ENCODE data around the gene TAX1BP3.
A peak's percentile ranks its signal among the peaks of the same experiment; 100 is the strongest.

TAX1BP3 gene

DNA sequence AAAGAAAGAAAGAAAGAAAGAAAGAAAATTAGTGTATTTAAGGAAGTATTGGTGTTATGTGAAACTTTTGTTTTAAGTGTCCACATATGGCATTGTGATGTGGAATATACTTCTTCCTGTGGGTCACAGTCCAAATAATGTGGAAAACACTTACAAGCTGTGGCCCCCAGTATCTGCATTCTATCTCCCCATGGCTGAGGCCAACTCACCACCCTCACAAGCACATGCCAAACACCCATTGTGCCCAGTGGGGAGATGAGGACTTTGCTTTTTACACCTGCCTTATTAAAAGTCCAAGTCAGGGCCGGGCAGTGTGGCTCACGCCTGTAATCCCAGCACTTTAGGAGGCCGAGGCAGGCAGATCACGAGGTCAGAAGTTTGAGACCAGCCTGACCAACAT is 31.6 kb upstream of the TAX1BP3 start:
- no peak for DNase-seq (ENCODE audit: low read depth in 1 of 2, low spot score in 1 of 2)
- no peak for TF ChIP-seq POLR2AphosphoS5 (IDR thresholded peaks at IDR 0.05; ENCODE audit: low read depth)
- TF ChIP-seq SPI1 (IDR thresholded peaks at IDR 0.05; ENCODE audit: borderline replicate concordance, low read depth): no peak
- TF ChIP-seq, protein P1, sequence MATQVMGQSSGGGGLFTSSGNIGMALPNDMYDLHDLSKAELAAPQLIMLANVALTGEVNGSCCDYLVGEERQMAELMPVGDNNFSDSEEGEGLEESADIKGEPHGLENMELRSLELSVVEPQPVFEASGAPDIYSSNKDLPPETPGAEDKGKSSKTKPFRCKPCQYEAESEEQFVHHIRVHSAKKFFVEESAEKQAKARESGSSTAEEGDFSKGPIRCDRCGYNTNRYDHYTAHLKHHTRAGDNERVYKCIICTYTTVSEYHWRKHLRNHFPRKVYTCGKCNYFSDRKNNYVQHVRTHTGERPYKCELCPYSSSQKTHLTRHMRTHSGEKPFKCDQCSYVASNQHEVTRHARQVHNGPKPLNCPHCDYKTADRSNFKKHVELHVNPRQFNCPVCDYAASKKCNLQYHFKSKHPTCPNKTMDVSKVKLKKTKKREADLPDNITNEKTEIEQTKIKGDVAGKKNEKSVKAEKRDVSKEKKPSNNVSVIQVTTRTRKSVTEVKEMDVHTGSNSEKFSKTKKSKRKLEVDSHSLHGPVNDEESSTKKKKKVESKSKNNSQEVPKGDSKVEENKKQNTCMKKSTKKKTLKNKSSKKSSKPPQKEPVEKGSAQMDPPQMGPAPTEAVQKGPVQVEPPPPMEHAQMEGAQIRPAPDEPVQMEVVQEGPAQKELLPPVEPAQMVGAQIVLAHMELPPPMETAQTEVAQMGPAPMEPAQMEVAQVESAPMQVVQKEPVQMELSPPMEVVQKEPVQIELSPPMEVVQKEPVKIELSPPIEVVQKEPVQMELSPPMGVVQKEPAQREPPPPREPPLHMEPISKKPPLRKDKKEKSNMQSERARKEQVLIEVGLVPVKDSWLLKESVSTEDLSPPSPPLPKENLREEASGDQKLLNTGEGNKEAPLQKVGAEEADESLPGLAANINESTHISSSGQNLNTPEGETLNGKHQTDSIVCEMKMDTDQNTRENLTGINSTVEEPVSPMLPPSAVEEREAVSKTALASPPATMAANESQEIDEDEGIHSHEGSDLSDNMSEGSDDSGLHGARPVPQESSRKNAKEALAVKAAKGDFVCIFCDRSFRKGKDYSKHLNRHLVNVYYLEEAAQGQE (IDR thresholded peaks at IDR 0.05; ENCODE audit: insufficient replicate concordance, low read depth): no peak
- TF ChIP-seq, protein P2, sequence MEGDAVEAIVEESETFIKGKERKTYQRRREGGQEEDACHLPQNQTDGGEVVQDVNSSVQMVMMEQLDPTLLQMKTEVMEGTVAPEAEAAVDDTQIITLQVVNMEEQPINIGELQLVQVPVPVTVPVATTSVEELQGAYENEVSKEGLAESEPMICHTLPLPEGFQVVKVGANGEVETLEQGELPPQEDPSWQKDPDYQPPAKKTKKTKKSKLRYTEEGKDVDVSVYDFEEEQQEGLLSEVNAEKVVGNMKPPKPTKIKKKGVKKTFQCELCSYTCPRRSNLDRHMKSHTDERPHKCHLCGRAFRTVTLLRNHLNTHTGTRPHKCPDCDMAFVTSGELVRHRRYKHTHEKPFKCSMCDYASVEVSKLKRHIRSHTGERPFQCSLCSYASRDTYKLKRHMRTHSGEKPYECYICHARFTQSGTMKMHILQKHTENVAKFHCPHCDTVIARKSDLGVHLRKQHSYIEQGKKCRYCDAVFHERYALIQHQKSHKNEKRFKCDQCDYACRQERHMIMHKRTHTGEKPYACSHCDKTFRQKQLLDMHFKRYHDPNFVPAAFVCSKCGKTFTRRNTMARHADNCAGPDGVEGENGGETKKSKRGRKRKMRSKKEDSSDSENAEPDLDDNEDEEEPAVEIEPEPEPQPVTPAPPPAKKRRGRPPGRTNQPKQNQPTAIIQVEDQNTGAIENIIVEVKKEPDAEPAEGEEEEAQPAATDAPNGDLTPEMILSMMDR (IDR thresholded peaks at IDR 0.05; ENCODE audit: insufficient read depth, low read length): no peak
- no peak for TF ChIP-seq GABPA (IDR thresholded peaks at IDR 0.05; ENCODE audit: low read depth)
- no peaks in the 10 kb centered on the region for H3K27me3 ChIP-seq (ENCODE audit: insufficient read depth, poor library complexity, severe bottlenecking)
- no peak overlapping the region for H3K4me3 ChIP-seq (replicated peaks; ENCODE audit: insufficient read depth, low read length)
- no peak overlapping the region for H3K27ac ChIP-seq (replicated peaks)

DNA sequence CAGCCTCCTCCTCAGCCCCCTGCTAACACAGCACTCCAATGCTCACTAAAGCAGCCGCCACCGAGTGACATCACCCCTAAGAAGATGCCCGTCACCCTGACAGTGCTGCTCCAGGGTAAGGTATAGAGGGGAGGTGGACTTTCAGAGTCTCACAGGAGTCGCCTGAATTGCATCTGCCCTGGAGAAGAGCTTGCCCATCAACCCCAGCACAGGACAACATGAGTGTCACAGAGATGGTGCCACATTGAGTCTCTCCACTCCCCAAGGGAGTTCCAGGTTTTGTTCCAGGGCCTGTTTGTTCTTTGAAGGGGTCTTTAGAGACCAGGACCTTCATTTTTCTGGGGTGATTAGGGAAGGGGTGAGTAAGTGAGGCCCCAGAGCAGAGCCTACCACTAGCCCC is 29.8 kb upstream of the TAX1BP3 start:
- TF ChIP-seq GABPA (IDR thresholded peaks at IDR 0.05; ENCODE audit: low read depth): no peak
- H3K4me3 ChIP-seq (replicated peaks; ENCODE audit: insufficient read depth, low read length): no peak overlapping the region
- DNase-seq (ENCODE audit: low read depth in 1 of 2, low spot score in 1 of 2): no peak
- no peak overlapping the region for H3K27ac ChIP-seq (replicated peaks)
- H3K27me3 ChIP-seq (ENCODE audit: insufficient read depth, poor library complexity, severe bottlenecking): no peaks in the 10 kb centered on the region

DNA sequence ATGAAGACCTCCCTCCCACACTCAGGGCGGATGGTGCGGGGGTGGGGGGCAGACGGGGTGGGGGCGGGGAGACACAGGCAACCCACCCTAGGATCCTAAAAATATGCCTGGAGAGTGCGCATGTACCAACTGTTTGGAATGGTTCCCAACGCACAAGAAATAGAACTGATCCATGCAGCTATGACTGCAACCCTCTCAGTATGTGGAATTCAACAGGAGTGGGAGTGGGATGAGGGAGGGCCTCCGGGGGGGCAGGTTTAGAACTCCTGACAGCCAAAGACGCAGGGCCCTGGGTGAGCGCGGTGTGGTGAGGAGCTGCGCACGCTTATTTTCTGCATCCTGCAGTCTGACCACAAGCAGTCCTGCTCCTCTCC is 28.7 kb upstream of the TAX1BP3 start:
- H3K27me3 ChIP-seq (ENCODE audit: insufficient read depth, poor library complexity, severe bottlenecking): no peaks in the 10 kb centered on the region
- H3K27ac ChIP-seq (replicated peaks): no peak overlapping the region
- TF ChIP-seq, protein P2 (IDR thresholded peaks at IDR 0.05; ENCODE audit: insufficient read depth, low read length): no peak
- TF ChIP-seq POLR2AphosphoS5 (IDR thresholded peaks at IDR 0.05; ENCODE audit: low read depth) (no peak), GABPA (IDR thresholded peaks at IDR 0.05; ENCODE audit: low read depth) (no peak), SPI1 (IDR thresholded peaks at IDR 0.05; ENCODE audit: borderline replicate concordance, low read depth) (no peak)
- TF ChIP-seq, protein P1 (IDR thresholded peaks at IDR 0.05; ENCODE audit: insufficient replicate concordance, low read depth): no peak
- DNase-seq (ENCODE audit: low read depth in 1 of 2, low spot score in 1 of 2): no peak
- H3K4me3 ChIP-seq (replicated peaks; ENCODE audit: insufficient read depth, low read length): no peak overlapping the region

DNA sequence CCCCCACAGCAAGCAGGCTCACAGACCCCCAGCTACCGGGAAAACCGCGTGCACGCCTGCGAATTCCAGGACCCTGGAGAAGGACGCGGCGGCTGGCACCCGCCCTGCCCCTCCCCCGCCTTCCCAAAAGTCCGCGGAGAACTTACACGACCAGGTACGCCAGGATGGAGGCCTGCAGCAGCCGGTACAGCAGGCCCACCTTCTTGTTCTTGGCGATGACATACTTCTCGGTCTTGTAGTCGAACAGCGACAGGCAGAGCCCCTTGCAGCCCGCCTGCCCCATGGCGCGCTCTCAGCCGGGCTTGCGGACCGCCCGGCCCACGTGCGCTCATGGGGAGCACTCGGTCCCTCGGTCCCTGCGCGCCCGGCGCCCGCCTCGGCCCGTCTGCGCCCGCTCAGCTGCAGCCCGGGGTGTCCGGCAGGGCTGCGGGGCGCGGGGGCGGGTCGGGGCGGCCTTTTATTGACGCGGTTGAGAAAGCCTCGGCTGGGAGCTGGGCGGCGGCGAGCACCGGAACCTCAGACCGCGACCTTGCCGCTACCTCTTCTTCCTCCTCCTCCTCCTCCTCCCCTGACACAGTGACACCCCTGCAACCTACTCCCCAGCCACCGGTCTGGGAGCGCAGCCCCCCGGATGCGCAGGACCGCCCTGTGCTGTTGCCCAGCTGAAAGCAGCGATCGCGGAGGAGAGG is 27.5 kb upstream of the TAX1BP3 start, which contains the start of gene P2RX5:
Gene P2RX5 (minus strand): TSS at position 433 of the 689 bp plus-strand sequence. CDS start 150 bp downstream, at position 283.
- TF ChIP-seq POLR2AphosphoS5 (IDR thresholded peaks at IDR 0.05; ENCODE audit: low read depth) (no peak), SPI1 (IDR thresholded peaks at IDR 0.05; ENCODE audit: borderline replicate concordance, low read depth) (peak; percentile 35; the same call in 1 of the 2 replicates), GABPA (IDR thresholded peaks at IDR 0.05; ENCODE audit: low read depth) (no peak)
- TF ChIP-seq, protein P1 (IDR thresholded peaks at IDR 0.05; ENCODE audit: insufficient replicate concordance, low read depth): peak; percentile 88
- TF ChIP-seq, protein P2 (IDR thresholded peaks at IDR 0.05; ENCODE audit: insufficient read depth, low read length): no peak
- peak within 1 kb of the TSS; percentile 40 for H3K4me3 ChIP-seq (replicated peaks; ENCODE audit: insufficient read depth, low read length)
- no peaks in the 10 kb centered on the region for H3K27me3 ChIP-seq (ENCODE audit: insufficient read depth, poor library complexity, severe bottlenecking)
- peak; percentile 38 for DNase-seq (ENCODE audit: low read depth in 1 of 2, low spot score in 1 of 2)
- H3K27ac ChIP-seq (replicated peaks): no peak within 1 kb of the TSS
